Erythroblast (primary cell): ENCODE results near the gene SPSB4.

Experiments
- DNase-seq, 2 experiments: peaks; one replicate each; lab custom pipeline; 2025; lab: John Stamatoyannopoulos, UW
- GATA1 ChIP-seq: IDR thresholded peaks from 2 replicates; pipeline ENCODE4 v1.6.1; 2011; ENCODE audit warnings: low read depth, mild to moderate bottlenecking, control low read depth, low read length, moderate library complexity
- POLR2A ChIP-seq: IDR thresholded peaks from 2 replicates; pipeline ENCODE4 v1.6.1; 2011; ENCODE audit warnings: mild to moderate bottlenecking, low read length

SPSB4 gene

GRCh38 chr3:141143517-141143916 is 92.4 kb downstream of the SPSB4 start:
- TF ChIP-seq POLR2A (no peak), GATA1 (no peak)
- DNase-seq = no peak

- no peak for TF ChIP-seq GATA1
- no peak for DNase-seq
Measured at GRCh38 chr3:141146979-141147470, 95.9 kb downstream of the SPSB4 start.

GRCh38 chr3:141147657-141148056 is 96.5 kb downstream of the SPSB4 start:
- DNase-seq = no peak
- TF ChIP-seq POLR2A (no peak), GATA1 (no peak)

GRCh38 chr3:141148169-141148568 is 97.0 kb downstream of the SPSB4 start:
- DNase-seq = no peak
- TF ChIP-seq GATA1 (no peak), POLR2A (no peak)

- TF ChIP-seq GATA1 (no peak), POLR2A (no peak)
- DNase-seq = no peak
Measured at GRCh38 chr3:141148770-141149169, 97.6 kb downstream of the SPSB4 start.

GRCh38 chr3:141150081-141150830 is 99.1 kb downstream of the SPSB4 start:
- no peak for TF ChIP-seq POLR2A
- TF ChIP-seq GATA1 = no peak
- no peak for DNase-seq

- DNase-seq = no peak
- TF ChIP-seq GATA1 (no peak), POLR2A (no peak)
Measured at GRCh38 chr3:141150931-141151330, 99.8 kb downstream of the SPSB4 start.

GRCh38 chr3:141151439-141151838 is 100.3 kb downstream of the SPSB4 start:
- TF ChIP-seq POLR2A (no peak), GATA1 (no peak)
- DNase-seq = no peak

GRCh38 chr3:141152130-141152529 is 101.0 kb downstream of the SPSB4 start:
- DNase-seq = no peak
- no peak for TF ChIP-seq POLR2A

GRCh38 chr3:141152801-141153678 is 101.9 kb downstream of the SPSB4 start:
- TF ChIP-seq POLR2A = no peak
- no peak for TF ChIP-seq GATA1
- DNase-seq = no peak

GRCh38 chr3:141153679-141153966 is 102.5 kb downstream of the SPSB4 start:
- DNase-seq = no peak
- no peak for TF ChIP-seq POLR2A
- no peak for TF ChIP-seq GATA1

- no peak for DNase-seq
- TF ChIP-seq POLR2A (no peak), GATA1 (no peak)
Measured at GRCh38 chr3:141164852-141165251, 113.7 kb downstream of the SPSB4 start.

GRCh38 chr3:141167681-141168080 is 116.5 kb downstream of the SPSB4 start:
- DNase-seq = no peak
- no peak for TF ChIP-seq GATA1
- no peak for TF ChIP-seq POLR2A

GRCh38 chr3:141170678-141171295 is 119.6 kb downstream of the SPSB4 start:
- DNase-seq = no peak
- TF ChIP-seq POLR2A = no peak

- no peak for DNase-seq
- TF ChIP-seq GATA1 = no peak
- no peak for TF ChIP-seq POLR2A
Measured at GRCh38 chr3:141174674-141175073, 123.5 kb downstream of the SPSB4 start.
